Islet of Langerhans (tissue), 1 donor: Measurements from ENCODE around the gene ZNF608.
A peak's percentile ranks its signal among the peaks of the same experiment; 100 is the strongest.

Experiments
- FAIRE-seq: peaks from one replicate; lab custom pipeline; 2011; peaks lifted over from hg19 to GRCh38; lab: Jason Lieb, UNC

ZNF608 gene, protein sequence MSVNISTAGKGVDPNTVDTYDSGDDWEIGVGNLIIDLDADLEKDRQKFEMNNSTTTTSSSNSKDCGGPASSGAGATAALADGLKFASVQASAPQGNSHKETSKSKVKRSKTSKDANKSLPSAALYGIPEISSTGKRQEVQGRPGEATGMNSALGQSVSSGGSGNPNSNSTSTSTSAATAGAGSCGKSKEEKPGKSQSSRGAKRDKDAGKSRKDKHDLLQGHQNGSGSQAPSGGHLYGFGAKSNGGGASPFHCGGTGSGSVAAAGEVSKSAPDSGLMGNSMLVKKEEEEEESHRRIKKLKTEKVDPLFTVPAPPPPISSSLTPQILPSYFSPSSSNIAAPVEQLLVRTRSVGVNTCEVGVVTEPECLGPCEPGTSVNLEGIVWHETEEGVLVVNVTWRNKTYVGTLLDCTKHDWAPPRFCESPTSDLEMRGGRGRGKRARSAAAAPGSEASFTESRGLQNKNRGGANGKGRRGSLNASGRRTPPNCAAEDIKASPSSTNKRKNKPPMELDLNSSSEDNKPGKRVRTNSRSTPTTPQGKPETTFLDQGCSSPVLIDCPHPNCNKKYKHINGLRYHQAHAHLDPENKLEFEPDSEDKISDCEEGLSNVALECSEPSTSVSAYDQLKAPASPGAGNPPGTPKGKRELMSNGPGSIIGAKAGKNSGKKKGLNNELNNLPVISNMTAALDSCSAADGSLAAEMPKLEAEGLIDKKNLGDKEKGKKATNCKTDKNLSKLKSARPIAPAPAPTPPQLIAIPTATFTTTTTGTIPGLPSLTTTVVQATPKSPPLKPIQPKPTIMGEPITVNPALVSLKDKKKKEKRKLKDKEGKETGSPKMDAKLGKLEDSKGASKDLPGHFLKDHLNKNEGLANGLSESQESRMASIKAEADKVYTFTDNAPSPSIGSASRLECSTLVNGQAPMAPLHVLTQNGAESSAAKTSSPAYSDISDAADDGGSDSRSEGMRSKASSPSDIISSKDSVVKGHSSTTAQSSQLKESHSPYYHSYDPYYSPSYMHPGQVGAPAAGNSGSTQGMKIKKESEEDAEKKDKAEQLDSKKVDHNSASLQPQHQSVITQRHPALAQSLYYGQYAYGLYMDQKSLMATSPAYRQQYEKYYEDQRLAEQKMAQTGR (N-terminal part only)

DNA sequence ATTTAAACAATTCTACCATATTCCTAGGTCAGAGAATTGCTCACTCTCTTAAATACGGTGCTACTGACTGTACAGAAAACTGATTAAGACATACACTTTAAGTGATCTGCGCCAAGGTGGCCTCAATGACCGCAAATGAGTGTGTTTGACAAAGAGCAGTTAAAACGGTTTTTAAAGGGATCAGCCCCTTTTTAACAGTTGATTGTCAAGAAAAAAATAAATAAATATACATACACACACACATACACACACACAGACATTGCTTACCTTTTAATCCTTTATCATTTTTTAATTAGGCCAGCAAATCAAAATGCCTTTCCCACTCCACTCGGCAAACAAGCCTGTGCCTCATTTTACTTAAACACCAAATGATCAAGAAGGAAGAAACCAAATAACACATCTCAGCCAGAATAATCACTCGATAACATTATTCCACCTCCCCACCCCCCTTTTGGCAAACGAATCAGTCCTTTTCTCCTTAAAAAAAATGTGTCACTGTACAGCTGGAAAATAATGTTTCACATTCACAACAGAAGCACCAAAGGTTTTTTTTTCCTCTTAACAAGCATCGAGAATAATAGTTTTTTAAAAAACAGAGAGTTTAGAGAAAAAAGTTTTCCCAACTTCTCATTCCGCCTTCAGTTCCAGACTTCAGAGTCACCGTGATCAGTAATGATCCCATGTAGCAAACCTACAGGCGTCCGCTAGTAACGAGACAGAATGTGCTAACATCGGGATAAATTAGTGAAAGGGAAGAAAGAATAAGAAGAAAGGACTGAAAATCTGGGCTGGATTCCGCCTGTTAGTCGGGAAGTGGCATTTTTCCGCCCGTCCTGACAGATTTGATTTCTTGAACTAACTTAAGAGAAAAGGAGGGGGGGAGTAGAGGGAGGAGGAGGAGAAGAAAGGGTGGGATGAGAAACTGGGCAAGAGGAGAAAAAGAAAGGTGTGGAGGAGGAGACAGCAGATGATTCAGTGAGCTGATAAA, at the start of gene ZNF608:
ZNF608 (minus strand) TSS at position 712 of the 988 bp plus-strand sequence. CDS start 1,650 bp downstream, outside the sequence.
- FAIRE-seq = no peak

DNA sequence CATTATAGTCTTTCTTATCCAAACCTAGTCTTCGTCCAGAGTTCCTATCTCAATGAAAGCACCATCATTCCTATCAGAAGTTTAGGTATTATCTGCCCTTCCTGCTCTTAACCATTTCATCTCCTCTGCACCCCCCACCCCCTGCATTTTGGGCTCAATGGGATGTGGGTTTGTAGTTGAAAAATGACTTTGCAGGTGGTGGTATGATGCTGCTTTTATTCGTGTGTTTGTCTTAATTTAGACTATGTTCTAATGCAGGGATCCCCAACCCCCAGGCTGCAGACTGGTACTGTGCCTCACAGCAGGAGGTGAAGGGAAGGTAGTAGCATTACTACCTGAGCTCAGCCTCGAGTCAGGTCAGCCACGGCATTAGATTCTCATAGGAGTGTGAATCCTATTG, 49.4 kb upstream of the ZNF608 start:
- FAIRE-seq = no peak

DNA sequence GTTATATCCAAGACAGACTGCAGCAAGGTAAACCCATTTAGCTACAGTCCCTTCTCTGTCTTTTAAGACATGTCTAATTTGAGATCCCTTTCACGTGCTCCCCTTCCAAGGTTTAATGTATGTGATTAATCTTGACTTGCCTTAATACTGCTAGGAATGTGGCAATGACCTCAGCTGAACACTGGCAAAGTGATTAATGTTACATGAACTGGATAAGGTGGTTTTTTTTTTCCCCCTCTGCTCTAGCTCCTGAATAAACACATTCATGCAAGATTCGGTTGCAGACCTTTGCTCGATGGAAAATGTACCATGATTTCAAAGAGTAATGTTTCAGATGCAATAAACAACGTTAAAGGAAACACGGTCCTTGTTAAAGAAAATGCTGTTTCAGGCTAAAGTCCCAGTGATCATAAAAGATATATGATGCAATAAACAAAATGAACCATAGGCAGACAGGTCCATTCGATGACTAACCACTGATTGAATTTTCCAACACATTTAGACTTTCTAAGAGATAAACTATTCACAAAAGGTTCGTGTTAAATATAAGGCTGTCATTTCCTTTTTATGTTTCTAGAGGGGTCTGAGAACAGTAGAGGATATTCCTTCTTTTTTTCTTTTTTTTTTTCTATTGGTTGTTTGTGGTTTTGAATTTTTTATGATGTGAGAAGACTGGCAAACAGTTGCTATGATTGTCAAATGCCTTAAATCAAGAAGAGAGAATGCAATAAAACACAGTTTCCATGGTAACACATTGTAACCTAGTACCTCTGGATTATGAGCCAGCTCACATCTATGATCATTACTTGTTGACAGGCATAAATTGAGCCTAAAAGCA, 44.7 kb upstream of the ZNF608 start:
- peak; percentile 92 for FAIRE-seq

DNA sequence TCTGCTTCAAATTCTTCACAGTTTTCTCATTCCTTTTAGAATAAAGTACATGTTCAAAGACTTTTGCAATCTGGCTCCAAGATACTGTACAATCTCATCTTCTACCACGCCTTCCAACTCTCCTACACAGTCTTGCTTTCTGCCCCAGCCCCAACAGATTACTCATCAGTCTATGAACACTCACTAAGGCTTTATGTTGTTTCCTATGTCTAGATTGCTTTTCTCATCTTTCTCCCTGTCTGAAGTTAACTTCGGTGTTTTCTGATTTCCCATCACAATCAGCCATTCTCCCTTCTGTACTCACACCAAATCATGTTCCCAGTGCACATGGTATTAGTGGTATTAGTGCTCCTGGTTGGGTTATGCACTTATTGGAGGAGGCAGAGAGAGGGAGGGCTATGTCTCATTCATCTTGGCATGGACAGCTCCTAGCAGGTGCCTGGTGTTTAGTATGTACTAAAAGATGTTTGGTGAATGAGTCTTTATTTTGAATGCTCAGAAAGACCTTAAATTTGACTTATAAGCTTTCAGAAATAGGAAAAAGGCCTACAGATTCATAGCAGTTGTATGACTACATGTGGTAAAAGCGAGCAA, 44.0 kb upstream of the ZNF608 start:
- FAIRE-seq = no peak

DNA sequence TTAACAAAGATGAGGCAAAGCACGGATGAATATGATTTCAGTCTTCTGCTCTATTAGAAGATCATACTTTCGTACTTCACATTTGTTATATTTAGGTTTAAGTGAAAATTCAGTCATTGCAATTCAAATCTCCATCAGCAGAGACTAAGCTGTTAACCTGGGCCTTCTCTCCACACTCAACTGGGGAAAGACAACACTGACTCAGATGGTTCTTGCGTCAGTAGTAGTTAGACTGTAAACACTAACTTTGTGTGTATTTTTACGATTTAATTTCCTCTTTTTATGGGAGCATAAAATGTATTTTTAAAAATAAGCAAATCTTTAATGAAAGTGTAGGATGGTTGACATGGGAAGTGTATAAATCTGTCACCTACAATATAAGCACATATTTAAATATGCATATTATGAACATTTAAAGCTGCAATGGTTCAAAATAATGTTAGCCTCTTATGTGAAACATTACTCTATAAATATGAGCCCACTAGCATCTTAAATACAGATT, 42.7 kb upstream of the ZNF608 start:
- peak; percentile 86 for FAIRE-seq

DNA sequence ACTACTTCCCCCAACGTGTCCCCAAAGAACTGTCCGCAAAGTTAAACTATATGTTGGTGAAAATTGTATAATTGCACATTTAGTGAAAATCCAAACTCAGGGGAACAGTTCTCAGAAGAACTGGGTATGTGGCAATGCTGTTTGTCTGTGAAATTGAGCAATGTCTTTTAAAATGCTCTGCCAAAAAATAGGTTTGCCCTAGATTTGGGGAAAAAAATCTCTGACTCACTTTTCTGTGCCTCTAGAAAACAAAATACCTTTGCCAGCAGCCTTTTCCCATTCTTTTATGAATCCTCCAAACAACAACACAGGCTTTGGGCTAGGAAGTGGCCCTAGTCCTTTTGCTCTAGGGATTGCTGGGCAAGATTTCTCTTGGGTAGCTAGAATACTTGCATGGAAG, 37.4 kb upstream of the ZNF608 start:
- no peak for FAIRE-seq

DNA sequence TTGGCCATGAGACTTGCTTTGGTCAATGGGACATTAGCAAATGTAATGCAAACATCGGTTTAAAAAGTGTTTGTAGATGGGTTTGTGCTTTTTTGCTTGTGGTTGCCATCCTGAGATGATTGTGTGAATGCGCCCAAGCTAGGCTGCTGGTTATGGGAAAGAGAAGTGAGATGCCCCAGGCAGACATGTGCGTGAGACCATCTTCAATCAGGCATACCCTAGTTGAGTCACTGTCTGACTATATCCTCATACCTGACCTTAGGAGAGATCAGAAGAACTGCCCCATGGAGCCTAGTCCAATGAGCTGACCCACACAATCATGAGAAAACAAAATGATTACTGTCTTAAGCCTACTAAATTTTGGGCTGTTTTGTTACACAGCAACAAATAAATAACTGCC, 36.8 kb upstream of the ZNF608 start:
- FAIRE-seq = no peak

DNA sequence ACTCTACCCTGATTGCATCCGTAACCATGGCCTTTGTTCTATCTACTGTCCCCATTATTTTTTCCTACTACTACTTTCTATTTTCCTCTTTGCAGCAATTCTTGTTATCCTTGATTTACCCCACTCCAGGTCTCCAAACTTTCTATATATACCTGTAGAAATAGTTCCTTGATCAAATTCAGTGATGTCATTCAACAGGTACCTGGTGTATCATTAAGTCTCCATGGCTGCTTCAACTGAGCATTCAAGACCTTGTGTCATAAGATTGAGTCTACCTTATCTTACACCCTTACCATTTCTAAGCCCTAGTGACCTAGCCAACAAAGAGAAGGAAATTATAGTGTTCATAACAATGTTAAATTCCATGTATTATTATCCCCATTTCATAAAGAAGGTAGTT, 35.8 kb upstream of the ZNF608 start:
- FAIRE-seq = no peak

DNA sequence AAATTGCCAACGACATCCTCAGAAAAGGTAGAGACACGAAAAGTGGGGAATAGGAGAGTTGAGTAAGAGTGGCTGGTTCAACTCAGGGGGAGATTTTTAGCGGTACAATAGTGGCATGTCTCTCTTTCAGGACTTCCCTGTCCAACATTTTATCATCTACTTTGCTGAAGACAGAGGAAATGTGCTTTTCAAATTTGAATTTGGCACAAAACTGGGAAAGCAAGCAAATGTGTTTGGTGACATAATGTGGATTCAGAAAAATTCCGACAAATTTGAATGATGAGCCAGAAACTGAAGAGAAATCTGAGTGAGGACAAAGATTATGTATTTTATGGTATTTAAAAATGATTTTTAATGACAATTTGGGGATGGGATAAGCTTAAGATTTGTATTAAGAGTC, 33.6 kb upstream of the ZNF608 start:
- FAIRE-seq = no peak

DNA sequence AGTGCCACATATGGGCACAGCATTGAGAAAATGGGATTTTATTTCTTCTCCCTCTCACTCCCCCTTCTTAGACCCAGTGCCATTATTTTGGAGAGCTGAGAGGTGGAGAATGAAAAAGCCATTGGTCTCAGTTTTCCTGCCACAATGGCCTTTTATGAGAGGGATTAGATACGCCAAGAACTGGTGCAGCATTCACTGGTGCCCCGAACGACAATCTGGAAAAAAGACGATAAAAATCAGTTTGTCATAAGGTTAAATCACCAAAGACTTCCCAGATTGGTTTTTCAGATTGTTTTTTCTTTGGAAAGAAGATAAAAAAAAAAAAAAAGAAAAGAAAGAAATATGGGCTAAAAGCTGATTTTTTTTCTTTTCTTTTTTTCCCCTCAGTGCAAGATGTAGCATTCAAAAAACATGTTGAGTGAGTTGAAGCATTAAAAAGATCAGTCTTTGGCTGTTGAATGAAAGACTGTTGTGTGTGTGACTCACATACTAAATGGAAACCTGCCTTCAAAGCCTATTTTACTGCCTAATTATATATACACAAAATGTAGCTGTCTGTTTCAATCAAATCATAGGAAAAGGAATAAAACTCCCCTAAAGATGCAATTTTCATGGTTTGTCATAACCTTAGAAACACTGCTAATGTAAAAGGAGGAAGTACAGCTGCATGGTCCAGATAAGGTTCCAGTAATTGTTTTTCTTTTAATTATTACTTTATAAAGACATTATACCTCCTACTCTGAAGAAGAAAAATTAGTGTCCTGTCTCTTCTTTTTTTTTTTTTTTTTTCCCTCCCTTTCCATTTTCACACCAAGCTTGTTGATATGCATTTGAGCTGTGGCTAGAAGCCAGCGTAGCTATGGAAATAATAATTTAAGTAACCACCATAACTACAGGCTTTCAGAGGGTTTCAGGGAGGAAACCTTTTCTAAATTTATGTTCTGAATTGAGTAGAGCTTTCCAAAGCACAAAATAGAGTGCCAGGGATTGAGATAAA, 27.2 kb upstream of the ZNF608 start:
- no peak for FAIRE-seq

DNA sequence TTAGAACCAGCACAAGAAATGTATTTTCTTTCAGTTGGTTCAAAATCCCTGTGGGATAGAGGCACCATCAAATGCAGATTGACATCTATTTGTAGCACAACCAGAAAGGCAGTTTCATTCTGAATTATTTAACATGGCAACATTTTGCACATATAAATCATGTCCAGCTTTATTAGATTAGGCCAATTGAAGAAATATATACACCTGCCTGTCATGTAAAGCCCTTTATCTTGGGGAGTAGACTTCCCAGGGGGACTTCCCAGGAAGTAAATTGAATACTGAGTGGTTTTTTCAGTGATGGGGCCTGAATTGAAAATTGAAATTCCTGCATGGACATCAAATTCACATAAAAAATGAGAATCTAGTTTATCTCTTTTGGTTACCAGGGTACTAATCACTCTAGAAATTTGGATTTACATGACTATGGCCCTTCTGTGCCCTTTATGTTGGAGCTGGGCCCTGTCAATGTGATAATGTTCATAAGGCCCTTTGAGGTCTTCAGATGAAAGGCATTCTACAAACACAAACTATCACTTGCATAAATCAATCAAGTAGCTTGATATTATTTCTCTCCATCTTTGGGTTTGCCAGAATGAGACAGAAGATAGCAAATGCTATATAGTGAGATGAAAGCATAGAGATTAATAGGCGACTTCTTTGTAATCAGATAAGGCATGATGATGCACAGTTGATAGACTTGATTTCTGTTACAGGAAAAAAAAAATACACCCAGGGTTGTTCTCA, 26.2 kb upstream of the ZNF608 start:
- FAIRE-seq = no peak

DNA sequence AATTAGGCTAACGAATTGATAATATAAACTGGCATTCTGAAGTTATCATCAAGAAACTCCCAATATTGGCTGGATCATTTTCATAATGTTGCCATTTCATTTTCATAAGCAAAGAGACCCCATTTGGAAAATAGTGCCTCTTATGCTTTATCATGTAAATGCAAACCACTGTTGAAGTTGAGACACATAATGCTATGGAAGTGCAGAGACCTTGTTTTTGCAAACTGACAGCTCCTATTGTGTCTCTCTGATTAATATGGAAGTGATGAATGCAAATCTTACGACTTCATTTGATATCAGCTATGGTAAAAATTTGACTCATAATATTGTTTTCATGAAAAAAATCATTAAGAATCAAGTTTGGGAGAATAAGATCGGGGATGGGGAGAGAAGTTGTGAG, 25.3 kb upstream of the ZNF608 start:
- no peak for FAIRE-seq

DNA sequence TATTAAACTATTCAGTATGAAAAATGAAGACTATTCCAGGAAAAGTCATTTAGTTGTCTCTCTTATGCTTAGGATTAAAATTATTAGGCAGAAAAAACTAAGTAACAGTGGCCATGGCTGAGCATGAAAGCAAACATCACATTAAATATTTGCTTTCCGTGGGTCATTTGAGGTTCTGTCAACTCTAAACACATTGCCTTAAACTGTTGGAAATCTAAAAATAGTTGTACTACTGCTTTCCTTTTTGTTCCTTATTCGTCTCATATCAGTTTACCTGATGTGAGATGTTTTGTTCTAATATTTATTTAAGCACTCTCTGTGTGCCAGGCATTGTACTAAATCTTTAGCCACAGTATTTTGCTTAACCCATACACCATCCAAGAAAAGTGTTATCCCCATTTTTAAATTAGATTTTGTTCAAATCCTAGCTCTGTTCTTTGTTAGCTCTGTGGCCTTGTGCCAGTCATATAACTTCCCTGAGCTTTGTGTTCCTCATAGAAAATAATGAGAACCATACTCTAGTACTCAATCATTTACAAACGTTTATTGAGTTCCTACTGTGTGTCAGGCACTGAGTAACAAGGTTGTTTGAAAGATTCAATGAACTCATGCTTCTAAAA, 18.7 kb upstream of the ZNF608 start:
- FAIRE-seq = peak; percentile 99

DNA sequence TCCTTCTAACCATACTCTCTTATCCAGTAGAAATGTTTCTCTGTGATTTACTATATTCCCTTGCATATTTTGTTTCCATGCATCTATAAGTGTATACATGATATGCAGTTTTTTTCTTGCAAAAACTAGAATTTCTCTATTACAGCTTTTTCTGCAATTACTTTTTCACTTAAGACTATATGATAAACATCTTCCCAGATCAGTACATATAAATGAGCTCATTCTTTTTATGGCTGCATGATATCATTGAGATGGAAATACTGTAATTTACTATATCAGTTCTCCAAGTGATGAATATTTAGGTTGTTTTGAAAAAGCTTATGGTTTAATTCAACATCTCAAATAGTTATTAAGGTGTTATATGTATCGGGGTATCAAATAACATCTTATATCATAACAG, 18.1 kb upstream of the ZNF608 start:
- no peak for FAIRE-seq

DNA sequence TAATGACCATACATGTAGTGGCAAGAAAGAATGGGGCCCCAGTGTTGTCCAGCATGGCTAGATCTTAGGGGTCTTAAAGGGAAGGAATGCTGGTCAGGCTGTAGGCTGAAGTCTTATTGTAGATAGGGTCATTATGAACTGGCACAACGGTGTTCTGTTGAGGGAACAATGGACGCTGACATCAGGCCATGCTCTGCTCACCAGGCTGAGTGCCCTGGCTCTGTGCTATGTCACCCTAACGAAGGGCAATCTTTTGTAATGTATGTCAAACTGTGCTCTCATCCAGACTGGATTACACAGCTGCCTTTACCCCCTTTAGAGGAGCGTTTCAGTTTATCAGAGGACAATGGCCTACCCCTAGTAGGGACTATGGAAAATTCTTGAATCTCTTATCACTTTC, 14.6 kb upstream of the ZNF608 start:
- FAIRE-seq = no peak

DNA sequence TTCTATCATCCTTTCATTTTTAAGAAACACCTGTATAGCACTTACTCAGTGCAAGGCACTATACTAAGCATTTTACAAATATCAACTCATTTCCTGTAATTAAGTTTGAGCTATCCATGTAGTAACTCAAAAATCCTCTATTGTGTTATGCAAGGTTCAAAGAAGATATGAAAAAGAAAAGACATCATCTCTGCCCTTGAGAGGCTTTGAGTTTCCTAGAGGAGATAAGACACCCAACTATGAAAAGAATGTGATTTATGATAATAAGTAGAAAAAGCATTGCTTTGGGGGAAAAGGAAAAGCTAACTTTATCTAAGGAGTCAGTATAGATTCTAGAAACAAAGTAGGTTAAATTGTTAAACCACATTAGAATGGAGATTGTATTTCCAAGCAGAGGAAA, 14.2 kb upstream of the ZNF608 start:
- FAIRE-seq = no peak

DNA sequence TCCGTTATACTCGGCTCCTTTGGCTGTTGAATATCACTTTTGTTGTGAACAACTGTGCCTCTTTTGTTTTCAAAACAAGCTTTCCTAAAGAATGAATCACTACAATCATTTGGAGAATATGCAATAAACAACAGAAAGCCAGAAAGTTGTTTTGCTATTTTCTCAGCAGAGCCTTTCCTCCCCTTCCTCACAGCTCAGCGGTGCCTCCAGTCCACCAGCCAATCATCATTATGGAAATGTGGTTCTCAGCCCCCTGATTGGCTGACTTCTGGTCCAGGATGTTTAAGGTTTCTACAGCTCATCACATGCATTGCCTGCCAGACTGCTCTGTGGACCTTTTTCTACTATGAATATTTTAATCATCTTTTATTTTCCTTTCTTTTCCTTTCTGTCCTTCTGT, 9.1 kb upstream of the ZNF608 start:
- FAIRE-seq = no peak

DNA sequence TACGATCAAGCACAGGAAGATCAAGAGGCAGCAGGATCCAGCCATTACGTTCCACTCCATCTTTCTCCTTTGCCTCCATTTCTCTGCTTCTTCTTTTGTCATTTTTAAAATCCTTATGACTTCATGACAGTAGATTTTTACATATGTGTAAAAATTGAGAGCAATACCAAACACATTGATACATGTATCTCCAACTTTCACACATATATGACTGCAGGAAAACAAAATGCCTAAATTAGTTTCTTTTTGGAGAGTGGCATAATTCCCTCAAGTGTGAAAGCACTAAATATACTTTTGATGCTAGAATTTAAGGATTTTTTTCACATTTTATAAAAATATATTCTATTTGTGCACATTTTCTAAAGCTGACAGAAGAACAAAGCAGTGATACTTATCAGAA, 8.6 kb upstream of the ZNF608 start:
- no peak for FAIRE-seq
